SJSA1 (cell line): ENCODE data around the gene CYSRT1. TPM values are rescaled to one million over a fixed set of nuclear protein-coding genes. Genes with fewer than 3 reads are reported as not detected.

Experiments used
- DNase-seq, 2 experiments: peaks; one replicate each; pipeline ENCODE4 v3.0.0-alpha.2; 2015 to 2020; ENCODE audit warnings: low spot score in 2 of 2, low read depth in 1 of 2
- H3K27ac ChIP-seq: fragments of 250-450 bp; sonication (Bioruptor Pico); 2 replicates; pipeline ENCODE4 v1.5.1; 2020; ENCODE audit warnings: mild to moderate bottlenecking, moderate library complexity
- H3K27me3 ChIP-seq: fragments of 250-450 bp; sonication (Bioruptor Pico); replicated peaks from 2 replicates; pipeline ENCODE4 v1.5.1; 2020; ENCODE audit warnings: mild to moderate bottlenecking, moderate library complexity
- H3K36me3 ChIP-seq: fragments of 250-450 bp; sonication (Bioruptor Pico); 2 replicates; pipeline ENCODE4 v1.5.1; 2020; ENCODE audit warnings: mild to moderate bottlenecking
- H3K4me1 ChIP-seq: fragments of 250-450 bp; sonication (Bioruptor Pico); replicated peaks from 2 replicates; pipeline ENCODE4 v1.6.1; 2021; ENCODE audit warnings: mild to moderate bottlenecking
- H3K4me3 ChIP-seq: fragments of 250-450 bp; sonication (Bioruptor Pico); 2 replicates; pipeline ENCODE4 v1.5.1; 2020; ENCODE audit warnings: mild to moderate bottlenecking
- H3K9me3 ChIP-seq: fragments of 250-450 bp; sonication (Bioruptor Pico); replicated peaks from 2 replicates; pipeline ENCODE4 v1.5.1; 2020; ENCODE audit warnings: mild to moderate bottlenecking
- total RNA-seq: library from RNA; depleted of rRNA; stranded (reverse); fragments of >200 nt; shearing (Covaris generic); gene quantifications from 2 replicates; pipeline ENCODE4 v1.2.3, GENCODE V29; 2014; rRNA removed

CYSRT1 gene
- 0.24 TPM in 1 of 2 replicates, not detected in the other for total RNA-seq

GRCh38 chr9:137224830-137225694 lies at the start of gene CYSRT1:
Gene CYSRT1 (plus strand): TSS chr9:137225174. CDS start chr9:137225622, 448 bp downstream.
- H3K4me1 ChIP-seq: peaks cover 19% of the 10 kb centered on the region

GRCh38 chr9:137175345-137175961 lies 49.5 kb upstream of the CYSRT1 start:
- peaks cover 13% of the 10 kb centered on the region for H3K36me3 ChIP-seq
- DNase-seq: no peak
- H3K9me3 ChIP-seq: no peaks in the 10 kb centered on the region
- H3K4me3 ChIP-seq: no peak overlapping the region
- H3K27ac ChIP-seq: no peak overlapping the region
- H3K27me3 ChIP-seq: peaks cover 14% of the 10 kb centered on the region
- peaks cover 10% of the 10 kb centered on the region for H3K4me1 ChIP-seq

More at GRCh38 chr9:137224830-137225694, at the start of gene CYSRT1:
- Histone ChIP-seq H3K36me3 (peaks cover 3% of the 10 kb centered on the region; the same call in 1 of the 2 replicates), H3K9me3 (no peaks in the 10 kb centered on the region), H3K27me3 (peaks cover 3% of the 10 kb centered on the region; the same call in 1 of the 2 replicates), H3K4me3 (peak within 1 kb of the TSS; percentile 82), H3K27ac (no peak within 1 kb of the TSS)
- no peak for DNase-seq

- peaks cover 3% of the 10 kb centered on the region; the same call in 1 of the 2 replicates for H3K27me3 ChIP-seq
- DNase-seq: no peak
- H3K36me3 ChIP-seq: peaks cover 22% of the 10 kb centered on the region
- peaks cover 10% of the 10 kb centered on the region for H3K4me1 ChIP-seq
- H3K4me3 ChIP-seq: no peak overlapping the region
- no peaks in the 10 kb centered on the region for H3K9me3 ChIP-seq
- no peak overlapping the region for H3K27ac ChIP-seq
Measured at GRCh38 chr9:137176302-137177182, 48.4 kb upstream of the CYSRT1 start.

- DNase-seq: no peak
- no peak overlapping the region for H3K4me3 ChIP-seq
- no peak overlapping the region for H3K27ac ChIP-seq
- peaks cover 10% of the 10 kb centered on the region for H3K4me1 ChIP-seq
- no peaks in the 10 kb centered on the region for H3K27me3 ChIP-seq
- no peaks in the 10 kb centered on the region for H3K9me3 ChIP-seq
- H3K36me3 ChIP-seq: peaks cover 38% of the 10 kb centered on the region
Measured at GRCh38 chr9:137178201-137178938, 46.6 kb upstream of the CYSRT1 start.

- Histone ChIP-seq H3K27me3 (no peaks in the 10 kb centered on the region), H3K9me3 (no peaks in the 10 kb centered on the region), H3K27ac (no peak overlapping the region), H3K4me1 (peaks cover 10% of the 10 kb centered on the region), H3K36me3 (peaks cover 44% of the 10 kb centered on the region), H3K4me3 (no peak overlapping the region)
- no peak for DNase-seq
Measured at GRCh38 chr9:137178939-137179630, 45.9 kb upstream of the CYSRT1 start.

- no peak for DNase-seq
- no peak overlapping the region for H3K4me3 ChIP-seq
- H3K36me3 ChIP-seq: peaks cover 44% of the 10 kb centered on the region
- H3K27me3 ChIP-seq: no peaks in the 10 kb centered on the region
- H3K9me3 ChIP-seq: no peaks in the 10 kb centered on the region
- no peak overlapping the region for H3K27ac ChIP-seq
- peaks cover 10% of the 10 kb centered on the region for H3K4me1 ChIP-seq
Measured at GRCh38 chr9:137179761-137180160, 45.2 kb upstream of the CYSRT1 start.

GRCh38 chr9:137180491-137180890 lies 44.5 kb upstream of the CYSRT1 start:
- peaks cover 50% of the 10 kb centered on the region for H3K36me3 ChIP-seq
- H3K27me3 ChIP-seq: no peaks in the 10 kb centered on the region
- H3K27ac ChIP-seq: no peak overlapping the region
- no peaks in the 10 kb centered on the region for H3K9me3 ChIP-seq
- no peak overlapping the region for H3K4me3 ChIP-seq
- no peak for DNase-seq
- H3K4me1 ChIP-seq: peaks cover 10% of the 10 kb centered on the region

GRCh38 chr9:137181680-137182079 lies 43.3 kb upstream of the CYSRT1 start:
- Histone ChIP-seq H3K4me3 (no peak overlapping the region), H3K27me3 (no peaks in the 10 kb centered on the region)

GRCh38 chr9:137182836-137183235 lies 42.1 kb upstream of the CYSRT1 start:
- Histone ChIP-seq H3K27ac (no peak overlapping the region), H3K4me1 (peaks cover 22% of the 10 kb centered on the region), H3K36me3 (peaks cover 73% of the 10 kb centered on the region), H3K9me3 (no peaks in the 10 kb centered on the region), H3K27me3 (no peaks in the 10 kb centered on the region), H3K4me3 (no peak overlapping the region)
- DNase-seq: no peak

More at GRCh38 chr9:137181680-137182079, 43.3 kb upstream of the CYSRT1 start:
- no peak overlapping the region for H3K27ac ChIP-seq
- peaks cover 62% of the 10 kb centered on the region for H3K36me3 ChIP-seq
- no peak for DNase-seq
- H3K4me1 ChIP-seq: peaks cover 10% of the 10 kb centered on the region
- H3K9me3 ChIP-seq: no peaks in the 10 kb centered on the region

- DNase-seq: no peak
- Histone ChIP-seq H3K36me3 (peaks cover 80% of the 10 kb centered on the region), H3K27ac (no peak overlapping the region), H3K9me3 (no peaks in the 10 kb centered on the region), H3K4me1 (peaks cover 14% of the 10 kb centered on the region), H3K4me3 (no peak overlapping the region), H3K27me3 (no peaks in the 10 kb centered on the region)
Measured at GRCh38 chr9:137183980-137184595, 40.9 kb upstream of the CYSRT1 start.

- Histone ChIP-seq H3K27me3 (no peaks in the 10 kb centered on the region), H3K4me3 (no peak overlapping the region), H3K36me3 (peaks cover 85% of the 10 kb centered on the region), H3K9me3 (no peaks in the 10 kb centered on the region), H3K4me1 (peaks cover 24% of the 10 kb centered on the region), H3K27ac (no peak overlapping the region)
- DNase-seq: no peak
Measured at GRCh38 chr9:137184881-137185660, 39.9 kb upstream of the CYSRT1 start.
